H1 (cell line): ENCODE results near the gene BORCS6. TPM values are rescaled to one million over a fixed set of nuclear protein-coding genes. Genes with fewer than 3 reads are reported as not detected.

Source experiments
- CTCF ChIA-PET: fragments of 300-600 bp; sonication (Branson Sonifier 250); formaldehyde crosslinking; loops from one replicate; lab custom pipeline; 2021; ENCODE audit not compliant: partially characterized antibody; lab: Charles Lee
- POLR2A ChIA-PET: fragments of 300-600 bp; sonication (Branson Sonifier 250); formaldehyde crosslinking; loops from one replicate; lab custom pipeline; 2021; ENCODE audit warnings: inconsistent platforms; ENCODE audit not compliant: partially characterized antibody; lab: Charles Lee
- DNase-seq, 2 experiments: peaks; one replicate each; pipeline versions ENCODE4 v3.0.0 to v3.0.0-alpha.2; 2010 to 2022; ENCODE audit warnings: low spot score in 2 of 2, low read depth in 1 of 2, mixed read lengths in 1 of 2
- FAIRE-seq: peaks from 2 replicates; lab custom pipeline; 2011; peaks lifted over from hg19 to GRCh38; lab: Jason Lieb, UNC
- H2AFZ ChIP-seq: 2 replicates; pipeline ENCODE4 v1.8.1; 2012; ENCODE audit warnings: low read length, inconsistent platforms
- H2AK5ac ChIP-seq: 2 replicates; pipeline ENCODE4 v1.6.1; 2013; ENCODE audit warnings: low read depth, low read length
- H2BK120ac ChIP-seq: replicated peaks from 2 replicates; pipeline ENCODE3; 2013; ENCODE audit warnings: low read depth, low read length, inconsistent platforms
- H2BK12ac ChIP-seq: 2 replicates; pipeline ENCODE4 v1.6.1; 2013; ENCODE audit warnings: low read depth, low read length
- H2BK15ac ChIP-seq: 2 replicates; pipeline ENCODE4 v1.6.1; 2013; ENCODE audit warnings: low read length
- H2BK20ac ChIP-seq: 2 replicates; pipeline ENCODE4 v1.6.1; 2013; ENCODE audit warnings: low read length
- H2BK5ac ChIP-seq: 2 replicates; pipeline ENCODE4 v1.6.1; 2013; ENCODE audit warnings: low read depth, low read length
- H3K14ac ChIP-seq: 2 replicates; pipeline ENCODE4 v1.6.1; 2013; ENCODE audit warnings: inconsistent platforms; ENCODE audit not compliant: insufficient read length
- H3K18ac ChIP-seq: 2 replicates; pipeline ENCODE4 v1.6.1; 2013; ENCODE audit warnings: low read length; ENCODE audit errors: extremely low read depth
- H3K23ac ChIP-seq: 2 replicates; pipeline ENCODE4 v1.6.1; 2013; ENCODE audit warnings: inconsistent platforms; ENCODE audit not compliant: insufficient read length
- H3K23me2 ChIP-seq: 2 replicates; pipeline ENCODE4 v1.6.1; 2013; ENCODE audit warnings: low read depth, low read length
- H3K27ac ChIP-seq: 2 replicates; pipeline ENCODE4 v1.6.1; 2011; ENCODE audit warnings: low read depth, low read length, inconsistent platforms
- H3K27me3 ChIP-seq, 4 experiments: replicated peaks in 1 of 4; 1 replicate in 1 of 4; 2 replicates in 3 of 4; pipeline versions ENCODE4 v1.6.1 to v1.8.1; 2011 to 2013; ENCODE audit warnings: low read length in 3 of 4, mild to moderate bottlenecking in 3 of 4, inconsistent platforms in 2 of 4, mixed read lengths in 2 of 4, moderate library complexity in 1 of 4; ENCODE audit not compliant: control insufficient read depth in 3 of 4, insufficient read depth in 3 of 4; ENCODE audit errors: extremely low read depth in 1 of 4
- H3K36me3 ChIP-seq, 4 experiments: 2 replicates each; pipeline versions ENCODE4 v1.6.1 to v1.8.1; 2011 to 2013; ENCODE audit warnings: mild to moderate bottlenecking in 4 of 4, low read length in 3 of 4, moderate library complexity in 2 of 4, control low read depth in 1 of 4, inconsistent platforms in 1 of 4; ENCODE audit not compliant: insufficient read depth in 4 of 4, control insufficient read depth in 2 of 4
- H3K4ac ChIP-seq: replicated peaks from 2 replicates; pipeline ENCODE3; 2013; ENCODE audit warnings: low read length, low read depth, mixed read lengths, inconsistent platforms; ENCODE audit not compliant: insufficient read length
- H3K4me1 ChIP-seq, 4 experiments: replicated peaks in 1 of 4; 1 replicate in 1 of 4; 2 replicates in 3 of 4; pipeline versions ENCODE4 v1.6.1 to v1.8.1; 2011 to 2013; ENCODE audit warnings: low read length in 3 of 4, inconsistent platforms in 2 of 4, mixed read lengths in 1 of 4; ENCODE audit not compliant: insufficient read depth in 4 of 4, control insufficient read depth in 3 of 4
- H3K4me2 ChIP-seq, 2 experiments: 2 replicates each; pipeline versions ENCODE4 v1.6.1 to v1.8.1; 2011 to 2013; ENCODE audit warnings: low read depth in 2 of 2, low read length in 2 of 2, control low read depth in 1 of 2, inconsistent platforms in 1 of 2, mild to moderate bottlenecking in 1 of 2; ENCODE audit not compliant: insufficient read depth in 1 of 2
- H3K4me3 ChIP-seq, 4 experiments: fragments of 200-600, 300-600 bp in 1 of 4; sonication (generic), shearing (Covaris generic), sonication (Bioruptor Twin) in 1 of 4; 2 replicates each; pipeline versions ENCODE4 v1.5.1 to v1.8.1; 2011 to 2016; ENCODE audit warnings: low read length in 4 of 4, low read depth in 3 of 4, control low read depth in 2 of 4, inconsistent platforms in 2 of 4, mild to moderate bottlenecking in 2 of 4, mixed read lengths in 1 of 4, moderate library complexity in 1 of 4; ENCODE audit not compliant: insufficient read depth in 2 of 4; ENCODE audit errors: extremely low read depth in 1 of 4
- H3K56ac ChIP-seq: replicated peaks from 2 replicates; pipeline ENCODE3; 2013; ENCODE audit warnings: low read depth, mild to moderate bottlenecking, mixed read lengths, low read length, inconsistent platforms; ENCODE audit not compliant: insufficient read length
- H3K79me1 ChIP-seq: 2 replicates; pipeline ENCODE4 v1.6.1; 2013; ENCODE audit warnings: low read depth, low read length, control low read depth
- H3K79me2 ChIP-seq, 2 experiments: 2 replicates each; pipeline versions ENCODE4 v1.6.1 to v1.8.1; 2012 to 2013; ENCODE audit warnings: low read length in 2 of 2, mild to moderate bottlenecking in 2 of 2, inconsistent platforms in 1 of 2; ENCODE audit not compliant: insufficient read depth in 2 of 2, control insufficient read depth in 1 of 2
- H3K9ac ChIP-seq, 4 experiments: replicated peaks in 1 of 4; 1 replicate in 1 of 4; 2 replicates in 3 of 4; pipeline versions ENCODE4 v1.6.1 to v1.8.1; 2011 to 2013; ENCODE audit warnings: low read depth in 3 of 4, low read length in 3 of 4, control low read depth in 2 of 4, mild to moderate bottlenecking in 2 of 4, moderate library complexity in 2 of 4, inconsistent platforms in 1 of 4; ENCODE audit errors: extremely low read depth in 1 of 4
- H3K9me3 ChIP-seq, 2 experiments: 2 replicates each; pipeline versions ENCODE4 v1.6.1 to v1.8.1; 2012 to 2013; ENCODE audit warnings: mild to moderate bottlenecking in 2 of 2, moderate library complexity in 2 of 2, control low read depth in 1 of 2, inconsistent platforms in 1 of 2, low read depth in 1 of 2, low read length in 1 of 2, mixed read lengths in 1 of 2; ENCODE audit not compliant: insufficient read depth in 2 of 2
- H4K20me1 ChIP-seq, 2 experiments: replicated peaks in 1 of 2; 2 replicates each; pipeline versions ENCODE3 to v1.8.1; 2011 to 2013; ENCODE audit warnings: inconsistent platforms in 2 of 2, low read length in 2 of 2, mild to moderate bottlenecking in 1 of 2; ENCODE audit not compliant: insufficient read depth in 2 of 2, control insufficient read depth in 1 of 2
- H4K5ac ChIP-seq: 2 replicates; pipeline ENCODE4 v1.6.1; 2013; ENCODE audit warnings: low read length, low read depth, mixed read lengths, inconsistent platforms; ENCODE audit not compliant: insufficient read length
- H4K8ac ChIP-seq: 2 replicates; pipeline ENCODE4 v1.8.0; 2013; ENCODE audit warnings: mild to moderate bottlenecking, moderate library complexity, low read length, inconsistent platforms; ENCODE audit not compliant: insufficient read depth; ENCODE audit errors: extremely low read depth
- H4K91ac ChIP-seq: replicated peaks from 2 replicates; pipeline ENCODE3; 2013; ENCODE audit warnings: low read length, mixed read lengths, inconsistent platforms; ENCODE audit not compliant: insufficient read length
- ASH2L ChIP-seq: fragments of 200-600, 300-600 bp; sonication (generic); IDR thresholded peaks from one replicate; pipeline ENCODE4 v1.7.1; 2017; ENCODE audit warnings: low read length
- CHD2 ChIP-seq: IDR thresholded peaks from 2 replicates; pipeline ENCODE4 v1.6.1; 2012; ENCODE audit warnings: low read length, improper control_type of control experiment
- CREB1 ChIP-seq: IDR thresholded peaks from 2 replicates; pipeline ENCODE4 v1.6.1; 2012; ENCODE audit warnings: inconsistent platforms
- EZH2 ChIP-seq: fragments of 200-600 bp; sonication (generic); IDR thresholded peaks from 2 replicates; pipeline ENCODE4 v1.7.1; 2012; ENCODE audit warnings: low read depth, mild to moderate bottlenecking, moderate library complexity, low read length, inconsistent platforms; ENCODE audit not compliant: severe bottlenecking
- FOSL1 ChIP-seq: IDR thresholded peaks from 2 replicates; pipeline ENCODE4 v1.6.1; 2011; ENCODE audit warnings: mild to moderate bottlenecking, low read depth, low read length, moderate library complexity; ENCODE audit not compliant: insufficient read depth
- JUN ChIP-seq: IDR thresholded peaks from 2 replicates; pipeline ENCODE4 v1.6.1; 2011; ENCODE audit warnings: low read depth, mild to moderate bottlenecking, improper control_type of control experiment, low read length
- KDM4A ChIP-seq: IDR thresholded peaks from one replicate; pipeline ENCODE4 v1.7.1; 2012; ENCODE audit warnings: low read depth, mild to moderate bottlenecking, moderate library complexity, low read length, inconsistent platforms; ENCODE audit not compliant: severe bottlenecking
- NRF1 ChIP-seq: IDR thresholded peaks from 2 replicates; pipeline ENCODE4 v1.6.1; 2011; ENCODE audit warnings: mild to moderate bottlenecking, low read depth, low read length, improper control_type of control experiment
- POU5F1 ChIP-seq: IDR thresholded peaks from 2 replicates; pipeline ENCODE4 v1.6.1; 2011; ENCODE audit warnings: low read depth, mild to moderate bottlenecking, low read length, moderate library complexity
- SAP30 ChIP-seq: fragments of 300-600 bp; sonication (generic); IDR thresholded peaks from 2 replicates; pipeline ENCODE4 v1.7.1; 2012; ENCODE audit warnings: low read length, moderate library complexity, mild to moderate bottlenecking, inconsistent platforms; ENCODE audit not compliant: insufficient read depth, insufficient replicate concordance
- SIX5 ChIP-seq: IDR thresholded peaks from 2 replicates; pipeline ENCODE4 v1.6.1; 2011; ENCODE audit warnings: mild to moderate bottlenecking, low read depth, low read length
- SP2 ChIP-seq: IDR thresholded peaks from 2 replicates; pipeline ENCODE4 v1.6.1; 2012; ENCODE audit warnings: mild to moderate bottlenecking, low read length, inconsistent platforms
- WGBS, 2 experiments: shearing (Covaris generic) in 1 of 2; methylation state at CpG; one replicate each; pipeline versions ENCODE4 v1.1.6 to v1.1.7; 2013 to 2015; ENCODE audit warnings: low lambda C conversion rate in 2 of 2, mixed read lengths in 2 of 2, inconsistent platforms in 1 of 2, low coverage in 1 of 2, missing lambda C conversion rate in 1 of 2; ENCODE audit not compliant: insufficient replicate concordance in 2 of 2, insufficient coverage in 1 of 2, insufficient read length in 1 of 2; ENCODE audit errors: extremely low coverage in 1 of 2, missing lambda C conversion rate in 1 of 2; 5-methylcytosine and 5-hydroxymethylcytosine counted together
- polyA plus RNA-seq, 7 experiments: library from polyadenylated mRNA; depleted of rRNA in 3 of 7; stranded (reverse) in 5 of 7; unstranded in 2 of 7; fragments of >200 nt in 5 of 7; fragments of 200-250 nt in 2 of 7; gene quantifications; 1 replicate in 5 of 7; 2 replicates in 1 of 7; 4 replicates in 1 of 7; pipeline versions ENCODE4 v1.2.1 to v1.2.3, GENCODE V29; 2011 to 2013; ENCODE audit warnings: missing spikeins in 2 of 7, mixed read lengths in 2 of 7
- total RNA-seq: library from RNA; stranded (reverse); fragmentation: NEBNext Ultra II Directional; extraction: Animal tissue kit (Norgen Biotek cat#: 25700); gene quantifications from 2 replicates; pipeline ENCODE4 v1.2.1, GENCODE V29; 2021
- TF ChIP-seq, protein P1 (sequence below): IDR thresholded peaks from 2 replicates; pipeline ENCODE4 v1.6.1; 2012; ENCODE audit warnings: inconsistent platforms

The BORCS6 gene
- total and polyA plus RNA-seq, 2 of the 8 experiments (the other 6 are each of a cell fraction or from before 2014, with no cell fraction given): 3.3 to 3.6 TPM

DNA sequence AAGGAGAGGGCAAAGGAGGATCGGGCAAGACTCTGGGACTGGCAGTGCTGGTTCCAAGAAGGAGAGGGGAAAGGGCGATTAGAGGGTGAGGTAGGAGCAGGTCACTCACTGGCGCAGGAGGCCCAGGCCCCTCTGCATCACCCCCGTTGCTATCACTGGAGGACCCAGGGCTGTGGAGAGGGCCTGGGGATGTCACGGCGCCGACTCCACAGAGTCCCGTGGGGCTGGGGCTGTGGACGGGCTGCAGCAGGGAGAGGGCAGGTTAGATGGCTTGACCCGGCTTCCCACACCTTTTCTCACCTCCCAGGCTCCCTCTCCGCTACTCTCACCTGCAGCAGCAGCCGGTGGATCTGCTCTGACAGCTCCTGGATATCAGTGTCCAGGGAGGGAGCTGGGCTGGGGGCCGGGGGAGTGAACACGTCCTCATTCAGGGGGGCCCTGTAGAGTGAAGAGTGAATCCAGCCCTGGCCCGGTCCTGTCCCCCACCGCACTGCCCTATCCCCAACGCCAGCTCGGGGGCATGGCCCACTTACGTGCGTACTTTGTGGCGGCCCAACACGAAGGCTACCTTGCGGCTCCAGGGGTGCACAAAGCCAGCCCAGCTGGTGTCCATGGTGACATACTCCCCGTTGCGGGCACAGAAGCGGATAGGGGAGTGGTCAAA is 42.7 kb downstream of the BORCS6 start:
- Histone ChIP-seq H3K23ac (no peak overlapping the region), H3K79me2 (peaks cover 0 to 5% of the 10 kb centered on the region in 2 experiments; a peak in 1 of 4 replicates), H2BK20ac (no peak overlapping the region), H3K9ac (no peak overlapping the region), H4K91ac (no peak overlapping the region), H3K4me2 (no peak overlapping the region), H3K23me2 (peaks cover 11% of the 10 kb centered on the region), H2BK5ac (no peak overlapping the region), H2AK5ac (no peak overlapping the region), H3K4ac (no peak overlapping the region), H3K36me3 (peaks cover 13 to 52% (median 36%) of the 10 kb centered on the region in 4 experiments; a peak in 7 of 8 replicates), H3K27me3 (no peaks in the 10 kb centered on the region), H3K56ac (no peak overlapping the region), H4K20me1 (peaks cover 2 to 30% of the 10 kb centered on the region in 2 experiments), H3K14ac (no peak overlapping the region), H2BK120ac (no peak overlapping the region), H3K4me1 (peaks cover 0 to 5% (median 2%) of the 10 kb centered on the region in 4 experiments; a peak in 3 of 7 replicates), H4K5ac (no peak overlapping the region), H4K8ac (peak overlapping the region; percentile 83; the same call in 1 of the 2 replicates), H3K4me3 (no peak overlapping the region), H2AFZ (no peak overlapping the region), H3K79me1 (peaks cover 7% of the 10 kb centered on the region; the same call in 1 of the 2 replicates), H2BK15ac (no peak overlapping the region), H3K18ac (no peak overlapping the region), H3K9me3 (no peaks in the 10 kb centered on the region), H3K27ac (no peak overlapping the region), H2BK12ac (no peak overlapping the region)
- no peak for DNase-seq
- ChIA-PET CTCF (interaction anchor here (1.1 to 14.1 kb wide), 2 partner anchors 11 to 14 kb away, joined by 3 to 133 read pairs; partner anchors contain the start of gene VAMP2), POLR2A (interaction anchor here (1.3 to 6.4 kb wide), 5 partner anchors 8 to 29 kb away, joined by 3 to 62 read pairs (median 21); partner anchors contain the start of gene TMEM107)
- FAIRE-seq: no peak
- WGBS, 2 experiments: 94% methylated on average over 24 of the region's 26 CpGs; no CpG with 5 or more reads in 1 of the 2 experiments
- TF ChIP-seq CREB1: no peak
- TF ChIP-seq JUN: no peak
- TF ChIP-seq, protein P1, sequence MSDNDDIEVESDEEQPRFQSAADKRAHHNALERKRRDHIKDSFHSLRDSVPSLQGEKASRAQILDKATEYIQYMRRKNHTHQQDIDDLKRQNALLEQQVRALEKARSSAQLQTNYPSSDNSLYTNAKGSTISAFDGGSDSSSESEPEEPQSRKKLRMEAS: no peak
- TF ChIP-seq SAP30: no peak
- TF ChIP-seq ASH2L: no peak
- no peak for TF ChIP-seq SP2
- TF ChIP-seq SIX5: no peak
- no peak for TF ChIP-seq FOSL1
- no peak for TF ChIP-seq NRF1
- no peak for TF ChIP-seq POU5F1
- TF ChIP-seq EZH2: no peak
- TF ChIP-seq KDM4A: no peak
- TF ChIP-seq CHD2: no peak
